ENCODE data around the gene ATP2A2.

Gene ATP2A2

DNA sequence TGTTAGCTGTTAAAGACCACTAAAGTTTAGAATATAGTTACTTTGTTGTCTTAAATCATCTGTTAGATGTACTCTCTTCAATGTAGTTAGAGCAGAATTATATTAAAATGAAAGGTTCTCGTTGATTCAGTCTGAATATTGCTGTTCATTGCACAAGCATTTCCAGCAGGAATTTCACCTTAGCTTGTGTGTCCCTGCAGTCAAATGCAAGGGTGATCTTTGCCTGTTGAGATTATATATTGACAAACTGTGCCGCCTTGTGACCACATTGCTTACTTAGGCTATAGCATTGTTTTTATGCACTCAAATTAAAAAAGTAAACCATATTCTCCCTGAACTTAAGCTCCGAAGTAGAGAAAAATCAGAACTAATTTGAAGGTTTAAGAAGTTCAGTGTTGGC lies 39.5 kb downstream of the ATP2A2 start:
- peaks cover 72 to 100% (median 95%) of the 10 kb centered on the region in 11 experiments for H3K36me3 ChIP-seq
- H3K4me3 ChIP-seq = no peak overlapping the region
- no peaks in the 10 kb centered on the region for H3K27me3 ChIP-seq
- no peak overlapping the region for H3K4me2 ChIP-seq
- no peak overlapping the region for H3K27ac ChIP-seq
- H3K9ac ChIP-seq = no peak overlapping the region
- TF ChIP-seq Cebpa-rat (IDR thresholded peaks at IDR 0.05) = no peak
- H3K9me3 ChIP-seq (replicated peaks in 1 of 11) = no peaks in the 10 kb centered on the region
- H4K20me1 ChIP-seq = peaks cover 73 to 100% (median 96%) of the 10 kb centered on the region in 11 experiments
- peaks cover 0 to 25% (median 19%) of the 10 kb centered on the region in 10 experiments; a peak in 18 of 20 replicates for H3K4me1 ChIP-seq

DNA sequence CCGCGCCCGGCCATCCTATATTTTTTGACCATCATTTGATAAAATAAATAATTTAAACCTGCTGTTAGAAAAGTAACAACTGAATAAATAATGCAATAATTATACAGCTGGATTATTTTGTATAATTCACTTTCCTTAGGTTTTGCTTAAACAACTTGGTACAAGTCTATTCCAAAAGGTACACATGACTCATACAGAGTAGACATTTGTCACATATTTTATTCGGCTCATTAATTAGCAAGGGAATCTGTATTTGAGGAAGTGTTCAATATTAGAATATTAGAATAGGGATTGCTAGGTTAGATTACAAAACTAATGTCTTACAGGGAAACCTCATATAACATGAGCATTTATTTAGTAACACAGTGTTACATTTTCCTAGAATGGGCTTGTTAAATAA lies 48.7 kb downstream of the ATP2A2 start:
- no peak for TF ChIP-seq Cebpa-rat (IDR thresholded peaks at IDR 0.05)
- Histone ChIP-seq H3K4me1 (peaks cover 0 to 42% (median 23%) of the 10 kb centered on the region in 10 experiments; a peak in 17 of 20 replicates), H3K9ac (no peak overlapping the region; a peak in 1 of 22 replicates), H3K36me3 (peaks cover 99 to 100% (median 100%) of the 10 kb centered on the region in 11 experiments), H3K27ac (peak overlapping the region in 1 of 11 experiments; percentile 7; a peak in 2 of 22 replicates), H3K9me3 (replicated peaks in 1 of 11) (no peaks in the 10 kb centered on the region), H4K20me1 (peaks cover 56 to 100% (median 88%) of the 10 kb centered on the region in 11 experiments; a peak in 20 of 22 replicates), H3K27me3 (no peaks in the 10 kb centered on the region), H3K4me2 (peak overlapping the region in 5 of 11 experiments; percentile 38 to 69 (median 47); a peak in 7 of 22 replicates), H3K4me3 (no peak overlapping the region)

DNA sequence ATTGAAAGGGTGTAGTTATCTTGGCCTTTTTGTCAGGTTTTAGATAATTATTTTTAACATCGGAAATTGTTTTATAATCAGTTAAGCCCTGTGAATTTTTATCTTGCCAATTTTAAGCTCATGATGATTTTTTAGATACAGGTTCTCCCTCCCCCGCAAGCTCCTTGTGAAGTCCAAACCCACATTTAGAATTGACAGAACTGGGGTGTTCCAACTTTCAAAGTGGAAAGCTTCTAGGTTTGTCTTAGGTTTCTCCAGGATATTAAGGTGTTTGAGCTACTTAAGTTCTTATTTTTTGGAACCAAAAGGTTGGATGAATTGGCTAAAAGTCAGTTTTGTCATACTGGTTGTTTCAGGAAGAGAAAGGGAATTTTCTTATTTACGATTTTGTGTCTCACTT lies 49.1 kb downstream of the ATP2A2 start:
- H3K4me2 ChIP-seq = peak overlapping the region in 10 of 11 experiments; percentile 4 to 69 (median 44); a peak in 17 of 22 replicates
- H4K20me1 ChIP-seq = peaks cover 56 to 100% (median 88%) of the 10 kb centered on the region in 11 experiments; a peak in 20 of 22 replicates
- no peak overlapping the region for H3K4me3 ChIP-seq
- H3K36me3 ChIP-seq = peaks cover 99 to 100% (median 100%) of the 10 kb centered on the region in 11 experiments
- H3K9ac ChIP-seq = peak overlapping the region in 2 of 11 experiments; percentile 5 to 22; a peak in 2 of 22 replicates
- H3K27ac ChIP-seq = peak overlapping the region in 6 of 11 experiments; percentile 7 to 37 (median 28); a peak in 9 of 22 replicates
- no peak for TF ChIP-seq Cebpa-rat (IDR thresholded peaks at IDR 0.05)
- H3K27me3 ChIP-seq = no peaks in the 10 kb centered on the region
- peaks cover 0 to 42% (median 23%) of the 10 kb centered on the region in 10 experiments; a peak in 17 of 20 replicates for H3K4me1 ChIP-seq
- no peaks in the 10 kb centered on the region for H3K9me3 ChIP-seq (replicated peaks in 1 of 11)

DNA sequence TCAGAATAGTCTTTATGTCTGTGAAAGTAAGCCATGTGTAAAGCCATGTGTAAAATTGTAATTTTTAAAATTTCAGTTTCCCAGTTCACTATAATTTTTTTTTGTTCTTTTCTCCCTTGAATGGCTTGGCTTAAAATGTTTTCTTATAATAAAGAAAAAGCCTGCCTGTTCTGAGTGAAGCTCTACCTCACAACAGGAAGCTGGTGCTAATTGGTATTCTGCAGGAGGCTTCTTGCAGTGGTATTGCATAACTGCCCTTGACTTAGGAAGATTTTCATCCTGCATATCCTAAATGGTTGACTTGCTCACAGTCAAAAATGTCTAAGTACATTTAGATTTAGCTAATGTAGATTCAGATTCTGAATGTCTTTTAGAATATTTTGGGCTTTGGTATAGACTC lies 49.5 kb downstream of the ATP2A2 start:
- Histone ChIP-seq H3K9me3 (replicated peaks in 1 of 11) (no peaks in the 10 kb centered on the region), H4K20me1 (peaks cover 59 to 100% (median 85%) of the 10 kb centered on the region in 11 experiments; a peak in 20 of 22 replicates), H3K4me3 (no peak overlapping the region), H3K27ac (peak overlapping the region in 7 of 11 experiments; percentile 7 to 37 (median 28); a peak in 8 of 22 replicates), H3K27me3 (no peaks in the 10 kb centered on the region), H3K36me3 (peaks cover 99 to 100% (median 100%) of the 10 kb centered on the region in 11 experiments), H3K4me1 (peaks cover 0 to 42% (median 23%) of the 10 kb centered on the region in 10 experiments; a peak in 17 of 20 replicates), H3K9ac (peak overlapping the region in 2 of 11 experiments; percentile 5 to 22; a peak in 2 of 22 replicates), H3K4me2 (peak overlapping the region in 10 of 11 experiments; percentile 4 to 69 (median 44); a peak in 17 of 22 replicates)
- TF ChIP-seq Cebpa-rat (IDR thresholded peaks at IDR 0.05) = peak in 5 of 11 experiments; percentile 29 to 70 (median 47); a peak in 5 of 22 replicates

DNA sequence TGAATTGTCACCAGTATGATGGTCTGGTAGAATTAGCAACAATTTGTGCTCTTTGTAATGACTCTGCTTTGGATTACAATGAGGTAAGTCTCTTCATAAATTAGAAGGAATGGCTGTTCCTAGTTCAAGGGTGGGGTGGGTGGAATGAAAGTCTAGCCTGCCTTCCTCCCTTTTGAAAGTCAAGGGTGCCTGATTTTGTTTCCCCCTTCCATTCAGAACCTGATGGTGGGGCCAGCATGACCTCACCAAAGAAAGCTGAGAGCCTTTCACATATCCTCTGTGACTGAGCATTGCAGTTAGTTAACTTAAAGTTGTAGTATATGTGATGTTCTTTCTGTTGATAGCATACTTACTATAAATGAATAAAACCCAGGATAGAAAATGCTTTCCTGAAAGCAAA lies 52.2 kb downstream of the ATP2A2 start:
- no peak overlapping the region for H3K4me2 ChIP-seq
- H3K4me3 ChIP-seq = no peak overlapping the region
- no peak overlapping the region for H3K27ac ChIP-seq
- no peaks in the 10 kb centered on the region for H3K27me3 ChIP-seq
- H3K4me1 ChIP-seq = peaks cover 0 to 33% (median 23%) of the 10 kb centered on the region in 10 experiments; a peak in 17 of 20 replicates
- peaks cover 66 to 100% (median 86%) of the 10 kb centered on the region in 11 experiments; a peak in 20 of 22 replicates for H4K20me1 ChIP-seq
- TF ChIP-seq Cebpa-rat (IDR thresholded peaks at IDR 0.05) = no peak
- H3K9ac ChIP-seq = no peak overlapping the region
- peaks cover 99 to 100% (median 100%) of the 10 kb centered on the region in 11 experiments for H3K36me3 ChIP-seq
- H3K9me3 ChIP-seq (replicated peaks in 1 of 11) = no peaks in the 10 kb centered on the region

DNA sequence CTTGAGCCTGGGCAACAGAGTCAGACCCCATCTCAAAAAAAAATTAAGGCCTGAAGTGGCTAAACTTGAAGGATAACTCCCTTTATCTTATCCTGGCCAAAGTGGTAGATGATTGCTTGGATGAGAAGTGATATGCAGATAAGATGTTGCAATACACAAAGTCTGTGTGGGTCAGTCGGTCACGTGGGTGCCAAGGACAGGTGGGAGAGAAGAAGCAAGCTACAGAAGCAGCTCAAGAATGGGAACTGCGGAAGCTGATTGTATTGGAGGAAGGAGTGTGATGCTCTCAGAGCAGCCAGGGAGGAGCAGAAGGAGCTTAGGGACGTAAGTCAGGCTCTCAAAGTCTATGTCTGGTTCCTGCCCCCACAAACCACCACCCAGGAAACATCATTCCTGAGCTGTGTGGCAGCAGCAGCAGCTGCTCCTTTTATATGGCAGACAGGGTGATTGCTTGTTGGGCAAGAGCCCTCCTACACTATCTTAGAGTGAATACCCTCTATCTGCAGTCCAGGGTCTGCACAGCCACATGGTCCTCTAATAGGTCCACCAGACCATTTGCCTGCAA lies 54.5 kb downstream of the ATP2A2 start:
- peaks cover 0 to 10% (median 9%) of the 10 kb centered on the region in 10 experiments; a peak in 17 of 20 replicates for H3K4me1 ChIP-seq
- no peaks in the 10 kb centered on the region for H3K27me3 ChIP-seq
- peak in 1 of 11 experiments; percentile 51; a peak in 1 of 22 replicates for TF ChIP-seq Cebpa-rat (IDR thresholded peaks at IDR 0.05)
- no peak overlapping the region for H3K4me3 ChIP-seq
- H3K9me3 ChIP-seq (replicated peaks in 1 of 11) = no peaks in the 10 kb centered on the region
- no peak overlapping the region for H3K9ac ChIP-seq
- H4K20me1 ChIP-seq = peaks cover 53 to 99% (median 74%) of the 10 kb centered on the region in 11 experiments; a peak in 20 of 22 replicates
- no peak overlapping the region for H3K27ac ChIP-seq
- peaks cover 100% of the 10 kb centered on the region in 11 experiments for H3K36me3 ChIP-seq
- H3K4me2 ChIP-seq = no peak overlapping the region

DNA sequence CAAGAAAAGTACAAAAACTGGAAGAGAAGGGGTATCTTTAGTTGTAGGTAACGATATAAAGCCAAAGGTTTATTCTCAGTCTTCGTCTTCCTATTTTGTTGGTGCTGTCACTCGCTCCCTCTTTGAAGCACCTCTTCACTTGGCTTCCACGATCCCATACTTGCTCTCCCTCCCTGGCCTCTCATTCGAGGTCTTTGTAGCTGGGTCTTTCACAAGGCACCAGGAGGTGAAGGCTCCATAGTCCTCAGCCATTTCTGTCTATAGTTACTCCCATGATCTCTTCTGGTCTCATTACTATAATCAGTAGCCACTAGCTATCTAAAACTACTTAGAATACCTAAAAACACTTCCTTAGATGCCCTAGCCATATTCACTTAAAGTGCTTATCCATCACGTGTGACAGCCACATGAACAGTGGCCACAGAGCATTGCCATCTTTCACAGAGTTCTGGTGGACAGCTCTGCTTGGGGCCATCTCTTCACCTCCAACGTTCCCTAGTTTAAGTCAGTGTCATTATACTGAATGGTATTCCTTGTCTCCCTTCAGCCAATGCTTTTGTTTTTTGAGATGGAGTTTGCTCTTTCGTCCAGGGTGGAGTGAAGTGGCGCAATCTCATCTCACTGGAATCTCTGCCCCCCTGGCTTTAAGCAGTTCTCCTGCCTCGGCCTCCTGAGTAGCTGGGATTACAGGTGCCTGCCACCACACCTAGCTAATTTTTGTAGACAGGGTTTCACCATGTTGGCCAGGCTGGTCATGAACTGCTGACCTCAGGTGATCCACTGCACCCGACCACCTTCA lies 57.1 kb downstream of the ATP2A2 start:
- no peak overlapping the region for H3K9ac ChIP-seq
- H3K27me3 ChIP-seq = no peaks in the 10 kb centered on the region
- no peaks in the 10 kb centered on the region for H3K9me3 ChIP-seq (replicated peaks in 1 of 11)
- H3K4me2 ChIP-seq = no peak overlapping the region
- no peak for TF ChIP-seq Cebpa-rat (IDR thresholded peaks at IDR 0.05)
- no peak overlapping the region for H3K27ac ChIP-seq
- H3K4me3 ChIP-seq = no peak overlapping the region
- peaks cover 0 to 11% (median under 1%) of the 10 kb centered on the region in 10 experiments; a peak in 10 of 20 replicates for H3K4me1 ChIP-seq
- H3K36me3 ChIP-seq = peaks cover 100% of the 10 kb centered on the region in 11 experiments
- peaks cover 28 to 99% (median 55%) of the 10 kb centered on the region in 11 experiments; a peak in 19 of 22 replicates for H4K20me1 ChIP-seq

DNA sequence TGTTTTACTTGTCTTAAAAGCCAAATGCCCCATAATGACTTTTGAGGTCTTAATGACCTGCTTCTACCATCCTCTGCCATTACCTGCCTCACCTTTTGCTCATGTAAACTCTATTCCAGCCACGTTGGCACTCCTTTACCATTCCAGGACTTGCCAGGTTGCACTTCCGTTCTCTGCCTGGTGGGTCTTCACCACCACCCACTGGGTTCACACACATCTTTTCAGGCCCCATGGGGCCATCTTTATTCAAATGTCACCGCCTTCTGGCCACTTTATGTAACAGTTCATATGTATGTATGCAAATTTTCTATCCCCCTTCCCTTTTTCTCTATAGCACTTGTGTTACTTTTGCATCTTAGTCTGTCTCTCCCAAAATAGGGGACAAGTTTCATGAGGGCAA lies 57.7 kb downstream of the ATP2A2 start:
- Histone ChIP-seq H4K20me1 (peaks cover 23 to 99% (median 55%) of the 10 kb centered on the region in 11 experiments; a peak in 18 of 22 replicates), H3K36me3 (peaks cover 100% of the 10 kb centered on the region in 11 experiments)

More for the DNA sequence above, 57.7 kb downstream of the ATP2A2 start:
- no peak for TF ChIP-seq Cebpa-rat (IDR thresholded peaks at IDR 0.05)
- H3K9ac ChIP-seq = no peak overlapping the region
- H3K27ac ChIP-seq = no peak overlapping the region
- H3K4me2 ChIP-seq = no peak overlapping the region
- no peak overlapping the region for H3K4me3 ChIP-seq
- H3K27me3 ChIP-seq = no peaks in the 10 kb centered on the region
- peaks cover 0 to 18% (median 7%) of the 10 kb centered on the region in 10 experiments; a peak in 13 of 20 replicates for H3K4me1 ChIP-seq
- no peaks in the 10 kb centered on the region for H3K9me3 ChIP-seq (replicated peaks in 1 of 11)

All from BLaER1 treated with 17β-estradiol and CSF1 and Interleukin-3, amounts not matched to agents 10 nM and 100 nM (cell line).